NCI-H1930 (cell line): ENCODE results near the gene SAMD4A.

Source experiments
- DNase-seq, 2 experiments: peaks; one replicate each; lab custom pipeline; 2025; lab: John Stamatoyannopoulos, UW

Gene SAMD4A

GRCh38 chr14:54834727-54835126 is 267.8 kb downstream of the SAMD4A start:
- DNase-seq = no peak

GRCh38 chr14:54836231-54836630 is 269.3 kb downstream of the SAMD4A start:
- DNase-seq = no peak

- no peak for DNase-seq
These were observed 270.7 kb downstream of the SAMD4A start for GRCh38 chr14:54837508-54838149.

- DNase-seq = no peak
These were observed 272.1 kb downstream of the SAMD4A start for GRCh38 chr14:54838931-54839512.

- no peak for DNase-seq
These were observed 272.8 kb downstream of the SAMD4A start for GRCh38 chr14:54839701-54840119.

- no peak for DNase-seq
These were observed 273.4 kb downstream of the SAMD4A start for GRCh38 chr14:54840336-54840735.

- no peak for DNase-seq
These were observed 273.9 kb downstream of the SAMD4A start for GRCh38 chr14:54840798-54841197.
